GM23338 (cell line): ENCODE results near the gene PIGZ. TPM values are rescaled to one million over a fixed set of nuclear protein-coding genes. Genes with fewer than 3 reads are reported as not detected.

Experiments
- ATAC-seq: fragments of 200-7000 bp; cut with Tn5 transposase; 3 replicates; pipeline ENCODE4 v1.9.1; 2020
- DNase-seq: peaks from one replicate; pipeline ENCODE4 v3.0.0-alpha.2; 2015; ENCODE audit warnings: low spot score
- H2AFZ ChIP-seq: fragments of 200-600 bp; sonication (generic); 2 replicates; pipeline ENCODE4 v1.8.0; 2016; ENCODE audit warnings: antibody characterized with exemption, mild to moderate bottlenecking, moderate library complexity
- H3F3A ChIP-seq: fragments of 200-600 bp; sonication (generic); replicated peaks from 2 replicates; pipeline ENCODE4 v1.8.0; 2017; ENCODE audit warnings: antibody characterized with exemption, mixed run types, low read depth
- H3K27ac ChIP-seq: fragments of 200-600 bp; sonication (generic); 2 replicates; pipeline ENCODE4 v1.6.1; 2016; ENCODE audit warnings: low read depth
- H3K27me3 ChIP-seq: fragments of 200-600 bp; sonication (generic); 2 replicates; pipeline ENCODE4 v1.8.0; 2016; ENCODE audit warnings: mild to moderate bottlenecking, mixed run types, moderate library complexity; ENCODE audit not compliant: insufficient read depth
- H3K36me3 ChIP-seq: fragments of 200-600 bp; sonication (generic); 2 replicates; pipeline ENCODE4 v1.8.0; 2016; ENCODE audit warnings: mild to moderate bottlenecking; ENCODE audit not compliant: insufficient read depth
- H3K4me1 ChIP-seq: fragments of 200-600 bp; sonication (generic); 2 replicates; pipeline ENCODE4 v1.8.0; 2016; ENCODE audit warnings: mild to moderate bottlenecking, moderate library complexity; ENCODE audit not compliant: insufficient read depth
- H3K4me2 ChIP-seq: fragments of 200-600 bp; sonication (generic); 2 replicates; pipeline ENCODE4 v1.7.1; 2017; ENCODE audit warnings: mixed run types
- H3K4me3 ChIP-seq: fragments of 200-600 bp; sonication (generic); 2 replicates; pipeline ENCODE4 v1.6.1; 2016; ENCODE audit warnings: mixed run types
- H3K79me2 ChIP-seq: fragments of 200-600 bp; sonication (generic); replicated peaks from 2 replicates; pipeline ENCODE4 v1.8.0; 2017; ENCODE audit warnings: mild to moderate bottlenecking; ENCODE audit not compliant: insufficient read depth
- H3K9me2 ChIP-seq: fragments of 200-600 bp; sonication (generic); 2 replicates; pipeline ENCODE4 v1.8.0; 2017; ENCODE audit not compliant: insufficient read depth
- H4K20me1 ChIP-seq: fragments of 200-600 bp; sonication (generic); replicated peaks from 2 replicates; pipeline ENCODE4 v1.8.0; 2017; ENCODE audit warnings: mild to moderate bottlenecking; ENCODE audit not compliant: insufficient read depth
- H3K27ac Mint-ChIP-seq: 2 replicates; pipeline ENCODE4 v1.8.0; 2020; ENCODE audit warnings: inconsistent platforms, mild to moderate bottlenecking, moderate library complexity, mixed read lengths
- H3K27me3 Mint-ChIP-seq: 3 replicates; pipeline ENCODE4 v1.8.0; 2022; ENCODE audit warnings: low read depth, mild to moderate bottlenecking, moderate library complexity, mixed read lengths, inconsistent platforms; ENCODE audit not compliant: insufficient read depth, poor library complexity
- H3K36me3 Mint-ChIP-seq: 3 replicates; pipeline ENCODE4 v1.8.0; 2021; ENCODE audit warnings: low read depth, mild to moderate bottlenecking, inconsistent platforms, moderate library complexity, mixed read lengths
- H3K4me1 Mint-ChIP-seq: 3 replicates; pipeline ENCODE4 v1.8.0; 2020; ENCODE audit warnings: mild to moderate bottlenecking, inconsistent platforms, mixed read lengths
- H3K4me3 Mint-ChIP-seq: 3 replicates; pipeline ENCODE4 v1.8.0; 2021; ENCODE audit warnings: moderate library complexity, mild to moderate bottlenecking, inconsistent platforms, mixed read lengths
- H3K9me3 Mint-ChIP-seq: 3 replicates; pipeline ENCODE4 v1.8.0; 2020; ENCODE audit warnings: moderate library complexity, mild to moderate bottlenecking, inconsistent platforms, mixed read lengths
- CREB1 ChIP-seq: fragments of 250-450 bp; sonication (Bioruptor Pico); IDR thresholded peaks from 2 replicates; pipeline ENCODE4 v1.5.0; 2020; ENCODE audit warnings: low read depth, mild to moderate bottlenecking, moderate library complexity
- CTCF ChIP-seq, 2 experiments: fragments of 200-600 bp in 1 of 2; sonication (generic) in 1 of 2; conservative IDR thresholded peaks; 2 replicates each; pipeline versions ENCODE4 v1.5.1 to v1.6.1; 2016 to 2017; ENCODE audit warnings: antibody characterized with exemption in 2 of 2, low read depth in 2 of 2, mild to moderate bottlenecking in 2 of 2, moderate library complexity in 1 of 2
- ETS1 ChIP-seq: IDR thresholded peaks from 2 replicates; pipeline ENCODE4 v1.6.1; 2016; ENCODE audit warnings: antibody characterized with exemption
- EZH2 ChIP-seq: fragments of 200-600 bp; sonication (generic); IDR thresholded peaks from one replicate; pipeline ENCODE4 v1.8.0; 2017; ENCODE audit warnings: antibody characterized with exemption, mild to moderate bottlenecking, low read depth; ENCODE audit not compliant: unreplicated experiment
- EZH2phosphoT487 ChIP-seq: fragments of 200-600 bp; sonication (generic); IDR thresholded peaks from one replicate; pipeline ENCODE4 v1.8.1; 2018; ENCODE audit warnings: antibody characterized with exemption; ENCODE audit not compliant: unreplicated experiment
- JUNB ChIP-seq: IDR thresholded peaks from one replicate; pipeline ENCODE4 v1.6.1; 2016; ENCODE audit warnings: antibody characterized with exemption; ENCODE audit not compliant: unreplicated experiment
- NANOG ChIP-seq: IDR thresholded peaks from 2 replicates; pipeline ENCODE4 v1.6.1; 2016; ENCODE audit warnings: antibody characterized with exemption, borderline replicate concordance
- POLR2AphosphoS5 ChIP-seq: IDR thresholded peaks from 2 replicates; pipeline ENCODE4 v1.6.1; 2016; ENCODE audit warnings: antibody characterized with exemption, low read depth
- REST ChIP-seq: IDR thresholded peaks from one replicate; pipeline ENCODE4 v1.6.1; 2018; ENCODE audit warnings: antibody characterized with exemption; ENCODE audit not compliant: unreplicated experiment
- STAT1 ChIP-seq: IDR thresholded peaks from one replicate; pipeline ENCODE4 v1.6.1; 2016; ENCODE audit warnings: antibody characterized with exemption; ENCODE audit not compliant: unreplicated experiment
- ZNF114 ChIP-seq: fragments of 250-450 bp; sonication (Bioruptor Pico); IDR thresholded peaks from 2 replicates; pipeline ENCODE4 v1.5.0; 2020; ENCODE audit warnings: mild to moderate bottlenecking, moderate library complexity
- ZNF331 ChIP-seq: fragments of 250-450 bp; sonication (Bioruptor Pico); IDR thresholded peaks from 2 replicates; pipeline ENCODE4 v1.5.0; 2020; ENCODE audit warnings: low read depth, mild to moderate bottlenecking, moderate library complexity
- ZNF462 ChIP-seq: fragments of 250-450 bp; sonication (Bioruptor Pico); IDR thresholded peaks from 2 replicates; pipeline ENCODE4 v1.5.0; 2020; ENCODE audit warnings: mild to moderate bottlenecking, moderate library complexity
- polyA plus RNA-seq: library from polyadenylated mRNA; unstranded; fragments of >200 nt; fragmentation: Nextera tagmentation; extraction: Ambion mirVana; gene quantifications from 2 replicates; pipeline ENCODE4 v1.2.1, GENCODE V29; 2016
- total RNA-seq: library from RNA; depleted of rRNA; stranded (reverse); fragments of >200 nt; shearing (Covaris generic); gene quantifications from 2 replicates; pipeline ENCODE4 v1.2.3, GENCODE V29; 2014

Gene PIGZ
- total and polyA plus RNA-seq, 2 experiments from 2014 or later, result 0.16 TPM; not detected in 1

- H3K27me3 ChIP-seq, result no peaks in the 10 kb centered on the region
- Mint-ChIP-seq H3K27ac (no peak overlapping the region), H3K9me3 (no peaks in the 10 kb centered on the region), H3K4me1 (peaks cover 6% of the 10 kb centered on the region; the same call in 1 of the 3 replicates), H3K27me3 (peaks cover 16% of the 10 kb centered on the region), H3K36me3 (no peaks in the 10 kb centered on the region), H3K4me3 (no peak overlapping the region)
- H3K4me2 ChIP-seq, result no peak overlapping the region
- H3F3A ChIP-seq, result no peaks in the 10 kb centered on the region
- no peaks in the 10 kb centered on the region for H3K36me3 ChIP-seq
- TF ChIP-seq POLR2AphosphoS5, result no peak
- TF ChIP-seq NANOG, result no peak
- TF ChIP-seq ETS1, result no peak
- no peak for TF ChIP-seq REST
- TF ChIP-seq ZNF114 (CRISPR knock-in tag), result no peak
- no peak for TF ChIP-seq JUNB
- TF ChIP-seq ZNF331 (CRISPR knock-in tag), result no peak
- TF ChIP-seq CTCF (conservative IDR thresholded peaks at IDR 0.05; ENCODE audit: low read depth in 2 of 2), result no peak
- TF ChIP-seq EZH2phosphoT487, result no peak
- TF ChIP-seq STAT1, result no peak
- no peak for TF ChIP-seq EZH2
- no peak for TF ChIP-seq CREB1
- TF ChIP-seq ZNF462, result no peak
- H3K4me1 ChIP-seq, result peaks cover under 1% of the 10 kb centered on the region; the same call in 1 of the 2 replicates
- peaks cover 3% of the 10 kb centered on the region; the same call in 1 of the 2 replicates for H4K20me1 ChIP-seq
- no peaks in the 10 kb centered on the region for H3K9me2 ChIP-seq
- H2AFZ ChIP-seq, result no peak overlapping the region
- no peak overlapping the region for H3K4me3 ChIP-seq
- peaks cover under 1% of the 10 kb centered on the region; the same call in 1 of the 2 replicates for H3K79me2 ChIP-seq
- ATAC-seq (no peak), DNase-seq (no peak)
- no peak overlapping the region for H3K27ac ChIP-seq
These were observed 19.4 kb downstream of the PIGZ start for GRCh38 chr3:196949285-196949619.
